Body of pancreas (tissue), 4 donors: Measurements from ENCODE around the gene MYOCD.

Experiments
- CTCF ChIP-seq, 7 experiments: fragments of 450-650 bp in 4 of 7; fragments of 200-600 bp in 3 of 7; sonication (generic) in 3 of 7; IDR thresholded peaks; one replicate each; pipeline ENCODE4 v1.5.1; 2016 to 2019; ENCODE audit warnings: antibody characterized with exemption in 7 of 7
- POLR2A ChIP-seq, 3 donors: fragments of 450-650 bp; IDR thresholded peaks; one replicate each; pipeline ENCODE4 v1.6.1; 2016; ENCODE audit warnings: antibody characterized with exemption in 3 of 3, mild to moderate bottlenecking in 2 of 3

GRCh38 chr17:12655936-12656335, 9.8 kb upstream of the MYOCD start:
- no peak for TF ChIP-seq CTCF (IDR thresholded peaks at IDR 0.05)
- TF ChIP-seq POLR2A (IDR thresholded peaks at IDR 0.05): no peak
